Ovary (tissue), 3 donors: Measurements from ENCODE around the gene HECA.

ENCODE experiments used
- CTCF ChIP-seq, 3 donors: fragments of 450-650 bp in 2 of 3; fragments of 200-600 bp in 1 of 3; IDR thresholded peaks; one replicate each; pipeline versions ENCODE4 v1.5.1 to v1.8.0; 2016 to 2022; ENCODE audit warnings: antibody characterized with exemption in 3 of 3, mild to moderate bottlenecking in 1 of 3
- POLR2A ChIP-seq: fragments of 450-650 bp; IDR thresholded peaks from one replicate; pipeline ENCODE4 v1.6.1; 2017; ENCODE audit warnings: antibody characterized with exemption, mild to moderate bottlenecking, moderate library complexity
- donor health status: DM: no; HTN: no; CAD: no.

- no peak for TF ChIP-seq CTCF (IDR thresholded peaks at IDR 0.05)
- no peak for TF ChIP-seq POLR2A
Measured at GRCh38 chr6:139126931-139127330, 7.9 kb upstream of the HECA start.
